Measurements from ENCODE around the gene KCNIP3.

GRCh38 chr2:95331606-95332005 is 34.5 kb downstream of the KCNIP3 start:
- TF ChIP-seq POLR2A (IDR thresholded peaks at IDR 0.05; ENCODE audit: low read depth, low read length) = no peak
- TF ChIP-seq TAF1 (IDR thresholded peaks at IDR 0.05; ENCODE audit: low read depth, low read length) = no peak
- TF ChIP-seq POLR2AphosphoS5 (IDR thresholded peaks at IDR 0.05; ENCODE audit: low read depth, low read length) = no peak
- no peak for TF ChIP-seq POU2F2 (IDR thresholded peaks at IDR 0.05; ENCODE audit: low read depth, low read length)
- no peak for TF ChIP-seq PAX5 (IDR thresholded peaks at IDR 0.05; ENCODE audit: insufficient read depth, low read length, severe bottlenecking)
- TF ChIP-seq SPI1 (IDR thresholded peaks at IDR 0.05; ENCODE audit: low read depth, low read length) = no peak
